GM19455 (cell line): ENCODE measurements around the gene AMIGO2.
"Not testable (repeated sequence)": the region's sequence is repeated elsewhere in the genome, so short reads cannot be mapped to it uniquely, and the experiment has no call there.

Source experiments
- ATAC-seq: cut with Tn5 transposase; IDR thresholded peaks from one replicate; pipeline ENCODE4 v1.9.1; 2021; ENCODE audit not compliant: unreplicated experiment

AMIGO2 gene

GRCh38 chr12:47075192-47076084 lies 4.3 kb downstream of the AMIGO2 start:
- ATAC-seq: no peak

GRCh38 chr12:47074757-47075156 lies 5.0 kb downstream of the AMIGO2 start:
- no peak for ATAC-seq

- no peak for ATAC-seq
Measured at GRCh38 chr12:47073951-47074350, 5.8 kb downstream of the AMIGO2 start.

- no peak for ATAC-seq
Measured at GRCh38 chr12:47071241-47071852, 8.4 kb downstream of the AMIGO2 start.

- ATAC-seq: no peak
Measured at GRCh38 chr12:47070310-47070709, 9.4 kb downstream of the AMIGO2 start.

- ATAC-seq: no peak
Measured at GRCh38 chr12:47068539-47068938, 11.2 kb downstream of the AMIGO2 start.

GRCh38 chr12:47067771-47068431 lies 11.9 kb downstream of the AMIGO2 start:
- no peak for ATAC-seq

- no peak for ATAC-seq
Measured at GRCh38 chr12:47067176-47067575, 12.6 kb downstream of the AMIGO2 start.

GRCh38 chr12:47066278-47067025 lies 13.3 kb downstream of the AMIGO2 start:
- ATAC-seq: no peak

GRCh38 chr12:47065546-47065945 lies 14.2 kb downstream of the AMIGO2 start:
- no peak for ATAC-seq

- ATAC-seq: not testable (repeated sequence)
Measured at GRCh38 chr12:47058640-47059039, 21.1 kb downstream of the AMIGO2 start.

GRCh38 chr12:47056944-47057343 lies 22.8 kb downstream of the AMIGO2 start:
- not testable (repeated sequence) for ATAC-seq

GRCh38 chr12:47055856-47056255 lies 23.9 kb downstream of the AMIGO2 start:
- ATAC-seq: not testable (repeated sequence)

- ATAC-seq: no peak
Measured at GRCh38 chr12:47054659-47055058, 25.1 kb downstream of the AMIGO2 start.

GRCh38 chr12:47053961-47054360 lies 25.8 kb downstream of the AMIGO2 start:
- ATAC-seq: no peak

- no peak for ATAC-seq
Measured at GRCh38 chr12:47052274-47052673, 27.5 kb downstream of the AMIGO2 start.

GRCh38 chr12:47051291-47051690 lies 28.5 kb downstream of the AMIGO2 start:
- ATAC-seq: not testable (repeated sequence)

GRCh38 chr12:47048541-47048940 lies 31.2 kb downstream of the AMIGO2 start:
- no peak for ATAC-seq

GRCh38 chr12:47041327-47041726 lies 38.4 kb downstream of the AMIGO2 start:
- ATAC-seq: no peak

GRCh38 chr12:47039756-47040155 lies 40.0 kb downstream of the AMIGO2 start:
- ATAC-seq: no peak

- no peak for ATAC-seq
Measured at GRCh38 chr12:47039079-47039478, 40.7 kb downstream of the AMIGO2 start.
